Pancreas (tissue), 10 donors: ENCODE results near the gene NCBP2L. TPM values are rescaled to one million over a fixed set of nuclear protein-coding genes. Genes with fewer than 3 reads are reported as not detected.
A peak's percentile ranks its signal among the peaks of the same experiment; 100 is the strongest.

Experiments
- ATAC-seq, 4 donors: fragments of 200-7000 bp; cut with Tn5 transposase; one replicate each; pipeline versions ENCODE4 v1.8.0 to v1.9.1; 2020; ENCODE audit warnings: mild to moderate bottlenecking in 4 of 4, moderate library complexity in 4 of 4
- DNase-seq, 6 donors: peaks; one replicate each; pipeline ENCODE4 v3.0.0-alpha.2; 2020
- FAIRE-seq: peaks from 2 replicates; lab custom pipeline; 2012; peaks lifted over from hg19 to GRCh38; lab: Jason Lieb, UNC
- H3K27ac ChIP-seq, 4 donors: fragments of 200-600 bp; sonication (generic); 1 replicate in 3 of 4; 2 replicates in 1 of 4; pipeline versions ENCODE4 v1.5.0 to v1.8.0; 2020
- H3K27me3 ChIP-seq, 4 donors: fragments of 200-600 bp; one replicate each; pipeline ENCODE4 v1.8.0; 2021
- H3K36me3 ChIP-seq, 3 donors: fragments of 200-600 bp; sonication (generic) in 1 of 3; one replicate each; pipeline versions ENCODE4 v1.5.0 to v1.8.0; 2020 to 2021
- H3K4me1 ChIP-seq, 3 donors: fragments of 200-600 bp; one replicate each; pipeline ENCODE4 v1.8.0; 2021
- H3K4me3 ChIP-seq, 4 donors: fragments of 200-600 bp; sonication (generic) in 2 of 4; one replicate each; pipeline versions ENCODE4 v1.5.0 to v1.8.0; 2020 to 2021
- H3K9me3 ChIP-seq, 4 donors: fragments of 200-600 bp; one replicate each; pipeline ENCODE4 v1.8.0; 2021
- WGBS, 2 donors: extraction: QIAGEN DNeasy Blood & Tissue Kit; methylation state at CpG; one replicate each; pipeline ENCODE4 v1.1.7; 2013; 5-methylcytosine and 5-hydroxymethylcytosine counted together
- intact Hi-C, 3 donors: fragments of 100-400 bp; cut with DNase I; formaldehyde crosslinking; loops; one replicate each; pipeline versions ENCODE4 v1.11.1 to v1.14.2; 2022
- polyA plus RNA-seq, 2 donors: library from polyadenylated mRNA; stranded (reverse); fragments of 200-250 nt; gene quantifications; one replicate each; pipeline ENCODE4 v1.2.3, GENCODE V29; 2013
- total RNA-seq, 6 donors: library from RNA; stranded (reverse); fragmentation: NEBNext Ultra II Directional in 4 of 6; extraction: Animal tissue kit (Norgen Biotek cat#: 25700) in 4 of 6; gene quantifications; one replicate each; pipeline versions ENCODE4 v1.2.1 to v1.2.4, GENCODE V29; 2021 to 2023
- TF ChIP-seq, protein P1 (sequence below), 4 donors: fragments of 200-600 bp; sonication (generic) in 3 of 4; IDR thresholded peaks; one replicate each; pipeline versions ENCODE4 v1.5.0 to v1.8.0; 2021; ENCODE audit warnings: antibody characterized with exemption in 4 of 4
- donor health status: healthy with polysubstance abuse.
- donor health status: DM: no; HTN: no; CAD: no; lungs with moderate emphysema.
- donor health status: DM: no; HTN: no; CAD: no.
- donor health status: control.
- donor health status: control.
- donor health status: Bipolar disorder and iron deficiency.
- donor health status: DM: yes; HTN: yes; CAD: no.
- donor health status: DM: no; HTN: no; CAD: no.
- donor health status: DM: no; HTN: no; CAD: no.
- donor health status: DM: yes; HTN: yes; CAD: no.

The NCBP2L gene
- total and polyA plus RNA-seq, 8 donors: 0.11 to 0.38 (median 0.20) TPM; not detected in 3

DNA sequence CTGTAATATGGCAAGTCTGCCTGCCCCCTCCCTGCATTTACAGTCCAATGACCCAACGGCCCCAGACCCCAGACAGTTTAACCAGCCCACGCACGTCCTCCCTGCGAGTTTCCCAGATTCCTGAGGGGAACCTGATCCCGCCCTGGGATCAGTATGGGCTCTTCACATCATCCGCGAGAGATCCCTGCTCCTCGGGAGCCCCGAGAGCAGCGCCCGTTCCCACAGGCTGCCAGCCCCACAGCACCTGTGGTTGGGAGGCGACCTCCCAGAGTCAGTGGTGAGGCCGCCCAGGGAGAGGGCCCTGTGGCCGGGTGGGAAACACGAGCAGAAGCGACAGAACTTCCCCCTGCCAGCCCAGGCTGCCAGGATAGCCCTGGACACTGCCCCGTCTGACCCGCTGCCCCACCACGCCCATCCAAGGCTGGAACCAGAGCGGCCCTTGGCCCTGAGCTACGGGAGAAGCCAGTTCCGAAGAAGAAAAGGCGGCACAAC, 34.8 kb upstream of the NCBP2L start:
- peak overlapping the region; percentile 57 to 84 (median 73) for H3K27ac ChIP-seq
- peak overlapping the region in 1 of 4 donors; percentile 14 for H3K4me3 ChIP-seq
- H3K36me3 ChIP-seq: no peaks in the 10 kb centered on the region
- FAIRE-seq (no peak), ATAC-seq (peak; percentile 5 to 15 (median 12)), DNase-seq (peak in 3 of 6 donors; percentile 36 to 75 (median 62))
- TF ChIP-seq, protein P1, sequence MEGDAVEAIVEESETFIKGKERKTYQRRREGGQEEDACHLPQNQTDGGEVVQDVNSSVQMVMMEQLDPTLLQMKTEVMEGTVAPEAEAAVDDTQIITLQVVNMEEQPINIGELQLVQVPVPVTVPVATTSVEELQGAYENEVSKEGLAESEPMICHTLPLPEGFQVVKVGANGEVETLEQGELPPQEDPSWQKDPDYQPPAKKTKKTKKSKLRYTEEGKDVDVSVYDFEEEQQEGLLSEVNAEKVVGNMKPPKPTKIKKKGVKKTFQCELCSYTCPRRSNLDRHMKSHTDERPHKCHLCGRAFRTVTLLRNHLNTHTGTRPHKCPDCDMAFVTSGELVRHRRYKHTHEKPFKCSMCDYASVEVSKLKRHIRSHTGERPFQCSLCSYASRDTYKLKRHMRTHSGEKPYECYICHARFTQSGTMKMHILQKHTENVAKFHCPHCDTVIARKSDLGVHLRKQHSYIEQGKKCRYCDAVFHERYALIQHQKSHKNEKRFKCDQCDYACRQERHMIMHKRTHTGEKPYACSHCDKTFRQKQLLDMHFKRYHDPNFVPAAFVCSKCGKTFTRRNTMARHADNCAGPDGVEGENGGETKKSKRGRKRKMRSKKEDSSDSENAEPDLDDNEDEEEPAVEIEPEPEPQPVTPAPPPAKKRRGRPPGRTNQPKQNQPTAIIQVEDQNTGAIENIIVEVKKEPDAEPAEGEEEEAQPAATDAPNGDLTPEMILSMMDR (IDR thresholded peaks at IDR 0.05): no peak
- intact Hi-C loops: no loop called here
- 27 to 37% methylated on average over 23 of the region's 23 CpGs for WGBS, 2 donors
- H3K27me3 ChIP-seq: peaks cover 0 to 4% (median 0%) of the 10 kb centered on the region in 4 donors
- H3K4me1 ChIP-seq: peaks cover 15 to 24% (median 19%) of the 10 kb centered on the region in 3 donors
- no peaks in the 10 kb centered on the region for H3K9me3 ChIP-seq

- Histone ChIP-seq H3K27ac (peak overlapping the region in 1 of 4 donors; percentile 84), H3K9me3 (no peaks in the 10 kb centered on the region), H3K36me3 (no peaks in the 10 kb centered on the region), H3K4me3 (no peak overlapping the region), H3K4me1 (peaks cover 10 to 24% (median 21%) of the 10 kb centered on the region in 3 donors), H3K27me3 (peaks cover 0 to 4% (median 0%) of the 10 kb centered on the region in 4 donors)
- ATAC-seq: no peak
- no peak for FAIRE-seq
- TF ChIP-seq, protein P1 (IDR thresholded peaks at IDR 0.05): no peak
- intact Hi-C loops: no loop called here
- WGBS, 2 donors: 85 to 91% methylated on average over 7 of the region's 7 CpGs
- no peak for DNase-seq
Observed at GRCh38 chrX:107743995-107744394, 33.5 kb upstream of the NCBP2L start.

GRCh38 chrX:107744868-107745267, 32.7 kb upstream of the NCBP2L start:
- H3K4me3 ChIP-seq: no peak overlapping the region
- H3K27me3 ChIP-seq: peaks cover 0 to 4% (median 0%) of the 10 kb centered on the region in 4 donors
- no peak for ATAC-seq
- WGBS, 2 donors: 79 to 98% methylated on average over 2 of the region's 2 CpGs
- DNase-seq: no peak
- TF ChIP-seq, protein P1 (IDR thresholded peaks at IDR 0.05): no peak
- intact Hi-C loops: no loop called here
- FAIRE-seq: no peak
- H3K27ac ChIP-seq: no peak overlapping the region
- H3K9me3 ChIP-seq: no peaks in the 10 kb centered on the region
- H3K4me1 ChIP-seq: peaks cover 8 to 24% (median 21%) of the 10 kb centered on the region in 3 donors
- no peaks in the 10 kb centered on the region for H3K36me3 ChIP-seq

DNA sequence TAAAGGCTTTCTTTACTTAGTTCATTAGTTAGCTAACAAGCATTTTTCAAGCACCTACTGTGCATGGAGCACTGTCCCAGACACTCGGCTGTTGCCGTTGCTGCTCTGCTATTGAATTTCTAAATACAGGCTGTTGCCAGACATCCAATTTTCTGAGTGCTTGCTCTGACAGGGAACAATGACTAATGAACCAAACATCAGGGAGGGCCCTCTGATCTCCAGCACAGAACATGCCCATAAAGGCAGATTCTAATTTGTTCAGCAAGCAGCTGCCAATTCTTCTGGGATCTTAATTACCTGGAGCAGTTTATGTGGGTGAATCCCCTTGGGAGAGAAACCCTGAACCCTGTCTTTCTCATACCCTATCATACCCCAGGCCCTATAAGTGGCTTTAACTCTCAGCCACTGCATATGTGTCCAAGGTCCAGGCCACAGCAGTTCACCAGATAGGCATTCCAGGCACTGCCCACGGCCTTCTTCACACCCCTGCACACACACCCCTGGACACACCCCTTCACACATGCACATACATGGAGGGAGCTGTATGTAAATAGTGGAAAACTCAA, 29.9 kb upstream of the NCBP2L start:
- Histone ChIP-seq H3K4me1 (peaks cover 0 to 9% (median 8%) of the 10 kb centered on the region in 3 donors), H3K36me3 (no peaks in the 10 kb centered on the region), H3K4me3 (no peak overlapping the region), H3K27ac (no peak overlapping the region), H3K9me3 (no peaks in the 10 kb centered on the region), H3K27me3 (peaks cover 0 to 4% (median 0%) of the 10 kb centered on the region in 4 donors)
- no peak for FAIRE-seq
- ATAC-seq: peak in 3 of 4 donors; percentile 55 to 61 (median 58)
- TF ChIP-seq, protein P1 (IDR thresholded peaks at IDR 0.05): no peak
- intact Hi-C loops: no loop called here
- no peak for DNase-seq
- WGBS, 2 donors: 34 to 42% methylated on average over 3 of the region's 3 CpGs

- Histone ChIP-seq H3K27me3 (no peaks in the 10 kb centered on the region), H3K36me3 (no peaks in the 10 kb centered on the region), H3K27ac (no peak overlapping the region), H3K4me1 (peaks cover 0 to 4% (median 0%) of the 10 kb centered on the region in 3 donors), H3K9me3 (no peaks in the 10 kb centered on the region), H3K4me3 (no peak overlapping the region)
- ATAC-seq (no peak), FAIRE-seq (no peak), DNase-seq (no peak)
- WGBS, 2 donors: 60 to 66% methylated on average over 6 of the region's 6 CpGs
- intact Hi-C loops: no loop called here
- TF ChIP-seq, protein P1 (IDR thresholded peaks at IDR 0.05): no peak
Observed at GRCh38 chrX:107748506-107748905, 29.0 kb upstream of the NCBP2L start.
